Fibroblast of mammary gland (primary cell): Measurements from ENCODE around the gene OR5B17.

ENCODE experiments used
- DNase-seq: peaks from one replicate; pipeline ENCODE4 v3.0.0-alpha.2; 2010; ENCODE audit warnings: low read depth
- H3K4me3 ChIP-seq: 2 replicates; pipeline ENCODE4 v1.5.1; 2011; ENCODE audit warnings: low read depth, mild to moderate bottlenecking, low read length, moderate library complexity; ENCODE audit not compliant: control insufficient read depth
- TF ChIP-seq, protein P1 (sequence below): conservative IDR thresholded peaks from 2 replicates; pipeline ENCODE4 v1.5.1; 2011; ENCODE audit warnings: low read depth, low read length, inconsistent platforms; ENCODE audit not compliant: control insufficient read depth, insufficient read depth

OR5B17 gene

DNA sequence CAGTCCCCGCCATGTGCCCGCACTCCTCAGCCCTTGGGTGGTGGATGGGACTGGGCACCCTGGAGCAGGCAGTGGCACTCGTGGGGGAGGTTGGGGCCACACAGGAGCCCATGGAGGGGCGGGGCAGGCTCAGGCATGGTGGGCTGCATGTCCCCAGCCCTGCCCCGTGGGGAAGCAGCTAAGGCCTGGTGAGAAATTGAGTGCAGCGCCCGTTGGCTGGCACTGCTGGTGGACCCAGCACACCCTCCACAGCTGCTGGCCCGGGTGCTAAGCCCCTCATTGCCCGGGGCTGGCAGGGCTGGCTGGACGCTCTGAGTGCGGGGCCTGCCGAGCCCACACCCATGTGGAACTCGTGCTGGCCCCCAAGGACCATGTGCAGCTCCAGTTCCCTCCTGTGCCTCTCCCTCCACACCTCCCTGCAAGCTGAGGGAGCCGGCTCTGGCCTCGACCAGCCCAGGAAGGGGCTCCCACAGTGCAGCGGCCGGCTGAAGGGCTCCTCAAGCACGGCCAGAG, 31.7 kb upstream of the OR5B17 start:
- no peak overlapping the region for H3K4me3 ChIP-seq
- DNase-seq, result no peak
- TF ChIP-seq, protein P1, sequence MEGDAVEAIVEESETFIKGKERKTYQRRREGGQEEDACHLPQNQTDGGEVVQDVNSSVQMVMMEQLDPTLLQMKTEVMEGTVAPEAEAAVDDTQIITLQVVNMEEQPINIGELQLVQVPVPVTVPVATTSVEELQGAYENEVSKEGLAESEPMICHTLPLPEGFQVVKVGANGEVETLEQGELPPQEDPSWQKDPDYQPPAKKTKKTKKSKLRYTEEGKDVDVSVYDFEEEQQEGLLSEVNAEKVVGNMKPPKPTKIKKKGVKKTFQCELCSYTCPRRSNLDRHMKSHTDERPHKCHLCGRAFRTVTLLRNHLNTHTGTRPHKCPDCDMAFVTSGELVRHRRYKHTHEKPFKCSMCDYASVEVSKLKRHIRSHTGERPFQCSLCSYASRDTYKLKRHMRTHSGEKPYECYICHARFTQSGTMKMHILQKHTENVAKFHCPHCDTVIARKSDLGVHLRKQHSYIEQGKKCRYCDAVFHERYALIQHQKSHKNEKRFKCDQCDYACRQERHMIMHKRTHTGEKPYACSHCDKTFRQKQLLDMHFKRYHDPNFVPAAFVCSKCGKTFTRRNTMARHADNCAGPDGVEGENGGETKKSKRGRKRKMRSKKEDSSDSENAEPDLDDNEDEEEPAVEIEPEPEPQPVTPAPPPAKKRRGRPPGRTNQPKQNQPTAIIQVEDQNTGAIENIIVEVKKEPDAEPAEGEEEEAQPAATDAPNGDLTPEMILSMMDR, result no peak

DNA sequence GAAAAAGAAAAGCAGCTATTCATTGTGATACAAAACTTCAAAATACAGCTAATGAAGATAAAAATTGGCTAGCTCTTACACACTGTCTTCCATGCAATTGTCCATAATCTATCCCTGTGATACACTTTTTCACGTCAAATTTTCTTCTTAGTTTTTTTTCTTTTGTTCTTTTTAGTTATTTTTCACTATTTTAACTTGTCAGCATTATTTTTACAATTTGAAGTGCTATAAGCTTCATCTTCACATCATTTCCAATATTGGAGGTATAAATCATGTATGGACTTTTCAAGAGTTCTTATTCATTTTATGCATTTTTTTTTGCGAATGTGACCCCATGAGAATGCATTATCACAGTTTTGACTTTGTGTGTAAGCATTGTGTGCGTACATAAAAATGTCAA, 4.1 kb downstream of the OR5B17 start:
- no peak for DNase-seq
- no peak overlapping the region for H3K4me3 ChIP-seq
- TF ChIP-seq, protein P1, result no peak

GRCh38 chr11:58345204-58345603, 13.7 kb downstream of the OR5B17 start:
- DNase-seq, result no peak
- TF ChIP-seq, protein P1, result no peak
- H3K4me3 ChIP-seq, result no peak overlapping the region

DNA sequence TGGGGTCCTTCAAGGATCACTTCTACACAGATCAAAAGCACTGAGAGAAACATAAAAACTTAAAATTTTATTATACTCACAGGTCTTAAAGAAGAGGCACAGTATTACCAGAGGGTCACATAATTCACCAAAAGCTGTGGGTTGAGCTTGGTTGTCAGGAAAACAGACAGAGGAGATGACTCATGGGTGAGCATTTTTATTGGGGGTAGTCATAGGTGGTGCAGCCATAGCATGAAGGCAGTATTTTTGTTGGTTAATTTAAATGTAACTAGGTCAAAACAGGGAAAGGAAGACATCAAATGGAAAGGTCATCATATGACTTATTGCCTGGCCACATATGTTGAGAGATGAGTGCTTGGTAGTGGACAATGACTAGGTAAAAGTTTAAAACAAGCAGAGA, 24.2 kb downstream of the OR5B17 start:
- DNase-seq, result peak; percentile 89
- H3K4me3 ChIP-seq, result no peak overlapping the region
- TF ChIP-seq, protein P1, result no peak

DNA sequence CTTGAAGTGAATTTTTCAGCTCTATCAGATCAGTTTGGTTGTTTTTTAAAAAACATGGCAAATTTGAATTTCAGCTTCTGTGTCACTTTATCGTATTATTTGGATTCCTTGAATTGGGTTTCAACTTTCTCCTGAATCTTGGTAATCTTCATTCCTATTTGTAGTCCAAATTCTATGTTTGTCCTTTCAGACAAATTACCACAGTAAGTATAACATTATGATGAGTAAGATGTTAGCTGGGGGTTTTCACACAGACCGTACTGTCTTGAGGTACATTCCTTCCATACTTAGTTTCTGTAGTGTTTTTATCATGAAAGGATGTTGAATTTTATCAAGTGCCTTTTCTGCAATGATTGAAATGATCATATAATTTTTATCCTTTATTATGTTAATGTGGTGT, 28.0 kb downstream of the OR5B17 start:
- DNase-seq, result peak; percentile 51
- H3K4me3 ChIP-seq, result no peak overlapping the region
- TF ChIP-seq, protein P1, result no peak

- peak; percentile 64 for DNase-seq
- TF ChIP-seq, protein P1, result no peak
These were observed 40.3 kb downstream of the OR5B17 start for GRCh38 chr11:58318532-58318931.

DNA sequence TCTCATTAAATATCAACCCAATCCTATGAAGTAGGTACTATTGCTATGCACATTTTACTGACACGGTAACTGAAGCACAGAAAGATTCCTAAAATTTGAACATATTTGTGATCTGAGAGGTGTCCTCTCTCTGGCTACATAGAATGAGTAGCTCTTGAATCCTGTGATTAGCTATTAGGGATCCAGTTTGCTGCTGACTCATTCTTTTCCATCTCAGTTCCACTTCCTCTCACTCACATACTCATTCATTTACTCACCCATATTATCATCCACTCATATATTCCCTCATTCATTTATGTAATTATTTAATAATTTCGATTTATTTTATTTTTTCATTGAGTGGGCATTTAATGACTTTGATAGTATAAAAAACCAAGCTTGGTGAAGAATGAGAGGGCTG, 42.7 kb downstream of the OR5B17 start:
- DNase-seq, result peak; percentile 70
- TF ChIP-seq, protein P1, result no peak
- H3K4me3 ChIP-seq, result no peak overlapping the region

More at GRCh38 chr11:58318532-58318931, 40.3 kb downstream of the OR5B17 start:
- no peak overlapping the region for H3K4me3 ChIP-seq
